Skeletal muscle satellite cell (primary cell): Measurements from ENCODE around the gene IL17C.
A peak's percentile ranks its signal among the peaks of the same experiment; 100 is the strongest.

ENCODE experiments used
- H3K27me3 ChIP-seq: 2 replicates; pipeline ENCODE4 v1.7.0; 2013; ENCODE audit warnings: low read length; ENCODE audit not compliant: control insufficient read depth, insufficient read depth
- H3K36me3 ChIP-seq: 2 replicates; pipeline ENCODE4 v1.7.0; 2013; ENCODE audit warnings: mild to moderate bottlenecking, control low read depth, low read length; ENCODE audit not compliant: insufficient read depth
- H3K4me1 ChIP-seq: 2 replicates; pipeline ENCODE4 v1.7.0; 2013; ENCODE audit warnings: low read length; ENCODE audit not compliant: control insufficient read depth, insufficient read depth
- H3K4me2 ChIP-seq: 2 replicates; pipeline ENCODE4 v1.7.0; 2013; ENCODE audit warnings: mild to moderate bottlenecking, low read length
- H3K4me3 ChIP-seq: 2 replicates; pipeline ENCODE4 v1.7.0; 2013; ENCODE audit warnings: low read length
- H3K9ac ChIP-seq: 2 replicates; pipeline ENCODE4 v1.7.0; 2013; ENCODE audit warnings: mild to moderate bottlenecking, low read depth, low read length, moderate library complexity
- H3K9me3 ChIP-seq: replicated peaks from 2 replicates; pipeline ENCODE4 v1.7.0; 2013; ENCODE audit warnings: mild to moderate bottlenecking, control low read depth, low read length

IL17C gene

DNA sequence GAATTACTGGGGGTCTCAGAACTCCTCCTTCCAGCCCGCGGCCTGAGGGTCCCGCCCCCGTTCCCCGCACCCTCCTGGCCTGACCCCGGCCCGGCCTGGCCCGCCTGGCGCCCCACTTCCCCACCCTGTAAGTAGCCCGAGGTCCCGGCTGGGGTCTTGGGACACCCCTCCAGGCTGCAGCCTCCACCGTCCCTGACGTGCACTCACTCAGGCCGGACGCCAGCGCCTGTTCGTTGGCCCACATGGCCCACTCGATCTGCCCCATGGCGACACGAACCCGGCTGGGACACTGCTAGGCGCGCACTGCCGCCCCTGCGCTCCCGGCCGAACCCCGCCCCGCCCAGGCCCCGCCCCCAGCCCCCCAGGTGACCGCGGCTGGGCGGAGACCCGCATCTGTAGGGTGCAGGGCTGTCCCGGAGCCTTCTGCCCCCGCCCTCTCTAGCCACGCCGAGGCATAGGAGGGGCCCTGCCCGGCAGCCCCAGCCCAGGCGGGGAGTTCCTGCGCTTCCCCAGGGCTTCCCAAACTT, 12.4 kb downstream of the IL17C start, which contains the start of gene CYBA:
CYBA (minus strand) TSS at position 305 of the 527 bp plus-strand sequence; CDS start at position 265, 40 bp downstream.
- H3K4me1 ChIP-seq = peaks cover 13% of the 10 kb centered on the region
- H3K4me3 ChIP-seq = peak within 1 kb of the TSS; percentile 77
- no peaks in the 10 kb centered on the region for H3K27me3 ChIP-seq
- H3K9me3 ChIP-seq = no peaks in the 10 kb centered on the region
- peak within 1 kb of the TSS; percentile 88 for H3K4me2 ChIP-seq
- peaks cover 17% of the 10 kb centered on the region for H3K36me3 ChIP-seq
- peak within 1 kb of the TSS; percentile 64 for H3K9ac ChIP-seq

GRCh38 chr16:88651276-88651988, 13.1 kb downstream of the IL17C start:
- peak overlapping the region; percentile 88 for H3K4me2 ChIP-seq
- no peaks in the 10 kb centered on the region for H3K9me3 ChIP-seq
- peak overlapping the region; percentile 77 for H3K4me3 ChIP-seq
- no peaks in the 10 kb centered on the region for H3K27me3 ChIP-seq
- peaks cover 17% of the 10 kb centered on the region for H3K36me3 ChIP-seq
- H3K4me1 ChIP-seq = peaks cover 13% of the 10 kb centered on the region
- peak overlapping the region; percentile 59 for H3K9ac ChIP-seq

DNA sequence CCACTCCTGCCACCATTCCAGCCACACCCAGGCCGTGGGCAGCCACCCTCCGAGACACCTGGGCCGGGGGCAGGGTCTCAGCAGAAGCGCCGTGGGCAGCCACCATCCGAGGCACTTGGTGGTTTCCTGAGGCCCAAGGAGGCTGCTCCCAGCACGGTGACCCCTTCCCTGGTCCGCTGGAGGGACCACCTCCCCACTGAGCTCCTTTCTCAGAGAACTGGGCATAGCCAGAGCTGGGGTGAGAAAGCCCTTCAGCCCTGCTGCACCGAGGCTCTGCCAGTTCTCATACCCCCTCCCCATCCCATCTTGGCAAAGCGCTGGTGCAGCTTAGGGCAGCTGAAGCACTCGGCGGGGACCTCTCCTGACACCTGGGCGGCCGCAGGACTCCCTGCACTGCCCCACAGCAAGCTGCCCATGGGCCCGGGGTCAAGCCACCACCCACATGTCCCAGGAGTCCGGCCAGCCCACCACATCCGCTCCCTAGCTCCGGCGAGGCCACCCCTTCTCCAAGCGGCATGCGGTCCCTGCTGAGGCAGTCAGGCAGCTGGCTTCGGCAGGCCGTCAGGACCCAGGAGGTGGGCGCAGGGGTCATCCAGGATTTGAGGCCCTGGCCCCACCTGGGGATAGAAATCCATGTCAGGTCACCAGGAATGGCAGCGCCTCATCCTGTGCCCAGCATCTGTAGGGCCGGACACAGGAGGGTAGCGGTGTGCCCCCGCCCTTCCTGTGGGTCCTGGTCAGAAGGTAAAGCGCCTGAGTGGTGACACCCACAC, 13.8 kb downstream of the IL17C start:
- peaks cover 13% of the 10 kb centered on the region for H3K4me1 ChIP-seq
- no peaks in the 10 kb centered on the region for H3K9me3 ChIP-seq
- H3K36me3 ChIP-seq = peaks cover 24% of the 10 kb centered on the region
- H3K9ac ChIP-seq = no peak overlapping the region
- no peak overlapping the region for H3K4me2 ChIP-seq
- no peaks in the 10 kb centered on the region for H3K27me3 ChIP-seq
- H3K4me3 ChIP-seq = no peak overlapping the region

- no peaks in the 10 kb centered on the region for H3K9me3 ChIP-seq
- no peak overlapping the region for H3K9ac ChIP-seq
- H3K4me1 ChIP-seq = peaks cover 13% of the 10 kb centered on the region
- no peak overlapping the region for H3K4me2 ChIP-seq
- no peak overlapping the region for H3K4me3 ChIP-seq
- no peaks in the 10 kb centered on the region for H3K27me3 ChIP-seq
- H3K36me3 ChIP-seq = peaks cover 24% of the 10 kb centered on the region
Observed at GRCh38 chr16:88652762-88653063, 14.3 kb downstream of the IL17C start.

- Histone ChIP-seq H3K9ac (no peak overlapping the region), H3K4me2 (no peak overlapping the region), H3K36me3 (peaks cover 24% of the 10 kb centered on the region), H3K4me3 (no peak overlapping the region), H3K9me3 (no peaks in the 10 kb centered on the region), H3K27me3 (no peaks in the 10 kb centered on the region), H3K4me1 (peaks cover 13% of the 10 kb centered on the region)
Observed at GRCh38 chr16:88653101-88653500, 14.7 kb downstream of the IL17C start.

- H3K27me3 ChIP-seq = no peaks in the 10 kb centered on the region
- no peak overlapping the region for H3K4me2 ChIP-seq
- peaks cover 13% of the 10 kb centered on the region for H3K4me1 ChIP-seq
- H3K4me3 ChIP-seq = no peak overlapping the region
- H3K36me3 ChIP-seq = peaks cover 24% of the 10 kb centered on the region
- no peaks in the 10 kb centered on the region for H3K9me3 ChIP-seq
- no peak overlapping the region for H3K9ac ChIP-seq
Observed at GRCh38 chr16:88653596-88654362, 15.4 kb downstream of the IL17C start.

DNA sequence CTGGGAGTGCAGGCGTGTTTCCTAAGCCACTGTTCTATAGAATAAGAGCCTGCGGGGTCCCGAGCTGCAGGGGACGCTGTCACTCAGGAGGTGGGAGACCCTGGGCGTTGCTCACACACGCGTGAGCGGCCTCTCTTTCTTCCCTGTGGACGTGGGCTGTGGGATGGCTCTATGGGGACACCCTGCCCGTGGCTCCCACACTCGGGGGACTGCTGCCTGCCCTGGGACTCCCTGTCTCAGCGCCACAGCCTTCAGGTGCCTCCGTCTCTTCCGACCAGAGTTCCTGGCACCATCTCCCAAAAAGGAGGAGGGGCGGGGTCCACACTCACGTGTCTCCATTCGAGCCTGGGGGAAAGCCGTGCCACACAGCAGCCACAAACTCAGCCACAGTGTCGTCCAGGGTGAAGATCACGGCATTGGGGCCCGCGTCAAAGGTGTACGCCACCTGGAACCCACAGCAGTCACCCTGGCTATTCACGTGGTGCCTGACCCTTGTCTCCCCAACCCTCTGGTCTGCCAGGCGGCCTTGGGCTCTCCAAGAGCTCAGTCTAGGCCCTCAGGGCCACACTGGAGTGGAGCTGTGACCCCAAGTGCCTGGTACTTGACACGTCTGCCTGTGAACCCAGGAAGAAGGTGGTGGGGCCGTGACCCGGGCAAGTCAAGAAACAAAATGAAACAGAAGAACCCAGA, 16.1 kb downstream of the IL17C start:
- peaks cover 13% of the 10 kb centered on the region for H3K4me1 ChIP-seq
- H3K9ac ChIP-seq = no peak overlapping the region
- peaks cover 24% of the 10 kb centered on the region for H3K36me3 ChIP-seq
- H3K4me3 ChIP-seq = no peak overlapping the region
- no peak overlapping the region for H3K4me2 ChIP-seq
- H3K27me3 ChIP-seq = no peaks in the 10 kb centered on the region
- no peaks in the 10 kb centered on the region for H3K9me3 ChIP-seq

DNA sequence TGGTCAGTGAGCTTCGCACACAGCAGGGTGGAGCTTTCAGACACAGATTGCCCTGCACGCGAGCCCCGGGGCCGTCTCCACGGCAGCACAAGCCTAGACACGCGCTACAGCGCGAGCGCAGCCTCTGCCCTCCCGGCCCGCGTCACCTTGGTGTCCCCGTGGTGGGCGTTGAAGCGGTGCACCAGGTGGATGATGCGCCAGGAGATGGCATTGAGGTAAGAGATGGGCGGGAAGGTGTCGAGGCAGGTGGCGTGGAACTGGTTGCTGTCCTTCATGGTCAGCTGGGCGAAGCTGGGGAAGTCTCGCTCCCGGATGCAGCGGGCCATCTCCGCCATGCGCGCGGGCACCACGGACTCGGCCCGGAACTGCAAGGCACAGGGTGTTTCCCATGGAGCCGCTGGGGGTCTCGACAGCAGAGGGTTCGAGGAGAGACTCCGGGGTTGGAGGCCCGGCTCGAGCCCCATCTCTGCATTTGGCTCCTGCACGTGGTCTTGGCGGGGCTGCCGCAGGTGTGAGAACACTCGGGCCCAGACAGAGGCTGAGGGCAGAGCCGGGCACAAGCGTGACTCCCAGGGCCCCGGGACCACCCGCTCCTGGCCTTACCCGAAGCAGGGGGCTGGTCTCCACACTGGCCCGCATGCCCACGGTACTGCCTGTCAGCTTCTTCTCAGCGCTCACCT, 16.8 kb downstream of the IL17C start:
- H3K4me2 ChIP-seq = no peak overlapping the region
- H3K4me1 ChIP-seq = peaks cover 9% of the 10 kb centered on the region
- no peaks in the 10 kb centered on the region for H3K9me3 ChIP-seq
- H3K27me3 ChIP-seq = no peaks in the 10 kb centered on the region
- H3K9ac ChIP-seq = no peak overlapping the region
- H3K4me3 ChIP-seq = no peak overlapping the region
- H3K36me3 ChIP-seq = peaks cover 24% of the 10 kb centered on the region

DNA sequence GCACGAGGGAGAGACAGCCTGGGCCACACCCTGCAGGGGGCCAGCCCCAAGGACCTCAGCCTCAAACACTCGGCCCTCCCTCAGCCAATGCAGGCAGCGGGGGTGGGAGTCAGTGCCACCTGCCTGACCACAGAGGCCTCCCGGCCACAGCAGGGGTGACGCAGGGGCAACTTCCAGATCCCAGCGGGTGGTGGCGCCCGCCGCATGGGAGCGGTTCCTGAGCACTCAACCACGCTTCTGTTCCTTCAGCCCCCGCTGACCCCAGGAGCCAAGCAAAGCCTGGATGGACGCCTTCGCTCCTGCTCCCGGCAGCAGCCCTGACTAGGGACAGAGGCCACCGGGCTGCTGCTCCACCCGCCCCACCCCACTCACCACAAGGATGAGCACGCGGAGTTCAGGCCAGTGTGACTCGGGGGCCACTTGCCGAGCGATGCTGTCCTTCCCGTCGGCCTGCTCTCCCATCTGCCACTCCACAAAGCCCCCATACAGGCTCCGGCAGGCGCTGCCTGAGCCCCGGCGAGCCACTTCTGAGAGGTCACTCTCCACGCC, 17.4 kb downstream of the IL17C start:
- Histone ChIP-seq H3K27me3 (no peaks in the 10 kb centered on the region), H3K9me3 (no peaks in the 10 kb centered on the region), H3K9ac (no peak overlapping the region), H3K4me3 (no peak overlapping the region), H3K4me2 (no peak overlapping the region), H3K36me3 (peaks cover 24% of the 10 kb centered on the region), H3K4me1 (peaks cover 6% of the 10 kb centered on the region)

- H3K27me3 ChIP-seq = no peaks in the 10 kb centered on the region
- H3K4me3 ChIP-seq = no peak overlapping the region
- H3K9ac ChIP-seq = no peak overlapping the region
- peaks cover under 1% of the 10 kb centered on the region for H3K4me1 ChIP-seq
- H3K9me3 ChIP-seq = no peaks in the 10 kb centered on the region
- H3K36me3 ChIP-seq = peaks cover 24% of the 10 kb centered on the region
- H3K4me2 ChIP-seq = no peak overlapping the region
Observed at GRCh38 chr16:88656291-88656980, 18.1 kb downstream of the IL17C start.
